IMR-90 (cell line): ENCODE data around the gene WDR70. TPM values are rescaled to one million over a fixed set of nuclear protein-coding genes. Genes with fewer than 3 reads are reported as not detected.

Experiments
- ATAC-seq: fragments of 200-7000 bp; cut with Tn5 transposase; 2 replicates; pipeline ENCODE4 v1.9.1; 2020; ENCODE audit warnings: low read depth, mild to moderate bottlenecking, moderate library complexity
- BruUV-seq: library from RNA; stranded (reverse); fragments of 400-500 nt; replicated peaks from 2 replicates; lab custom pipeline; 2021; lab: Mats Ljungman, UMichigan
- CTCF ChIA-PET: fragments of 300-600 bp; formaldehyde crosslinking; extraction: SDS; loops from one replicate; lab custom pipeline; 2021; ENCODE audit warnings: antibody characterized with exemption; lab: Yijun Ruan, JAX
- POLR2A ChIA-PET: fragments of 300-600 bp; sonication (Branson Sonifier 250); formaldehyde crosslinking; loops from one replicate; lab custom pipeline; 2022; ENCODE audit warnings: antibody characterized with exemption; ENCODE audit not compliant: unreplicated experiment; lab: Charles Lee
- DNase-seq: peaks from one replicate; pipeline ENCODE4 v3.0.0; 2013
- H2AFZ ChIP-seq: replicated peaks from 2 replicates; pipeline ENCODE3; 2013; ENCODE audit warnings: low read length, mild to moderate bottlenecking; ENCODE audit not compliant: poor library complexity
- H2AK5ac ChIP-seq: 2 replicates; pipeline ENCODE4 v1.6.1; 2013; ENCODE audit warnings: low read depth, low read length, inconsistent platforms
- H2AK9ac ChIP-seq: replicated peaks from 2 replicates; pipeline ENCODE3; 2013; ENCODE audit warnings: mild to moderate bottlenecking, low read depth, low read length, moderate library complexity; ENCODE audit not compliant: poor library complexity
- H2BK120ac ChIP-seq: 2 replicates; pipeline ENCODE4 v1.6.1; 2013; ENCODE audit warnings: low read depth, low read length, inconsistent platforms
- H2BK15ac ChIP-seq: 3 replicates; pipeline ENCODE4 v1.6.1; 2013; ENCODE audit warnings: low read depth, low read length, inconsistent platforms
- H2BK20ac ChIP-seq: 2 replicates; pipeline ENCODE4 v1.6.1; 2013; ENCODE audit warnings: low read depth, mild to moderate bottlenecking, inconsistent platforms, low read length, moderate library complexity
- H2BK5ac ChIP-seq: 2 replicates; pipeline ENCODE4 v1.6.1; 2013; ENCODE audit warnings: mild to moderate bottlenecking, low read depth, low read length, inconsistent platforms; ENCODE audit not compliant: poor library complexity, severe bottlenecking
- H3K14ac ChIP-seq: replicated peaks from 2 replicates; pipeline ENCODE4 v1.6.1; 2013; ENCODE audit warnings: low read depth, low read length, inconsistent platforms
- H3K18ac ChIP-seq: 2 replicates; pipeline ENCODE4 v1.6.1; 2013; ENCODE audit warnings: low read depth, low read length, control low read depth
- H3K23ac ChIP-seq: 2 replicates; pipeline ENCODE4 v1.6.1; 2013; ENCODE audit warnings: low read depth, low read length, inconsistent platforms
- H3K27ac ChIP-seq: 2 replicates; pipeline ENCODE4 v1.5.1; 2013; ENCODE audit warnings: mild to moderate bottlenecking, control low read depth, low read length; ENCODE audit not compliant: insufficient read depth
- H3K27me3 ChIP-seq: 2 replicates; pipeline ENCODE4 v1.6.1; 2013; ENCODE audit warnings: low read length; ENCODE audit not compliant: control insufficient read depth, insufficient read depth
- H3K36me3 ChIP-seq: 2 replicates; pipeline ENCODE4 v1.6.1; 2013; ENCODE audit warnings: low read length, mixed read lengths; ENCODE audit not compliant: control insufficient read depth, insufficient read depth
- H3K4ac ChIP-seq: 2 replicates; pipeline ENCODE4 v1.6.1; 2013; ENCODE audit warnings: low read depth, low read length, inconsistent platforms
- H3K4me1 ChIP-seq: 2 replicates; pipeline ENCODE4 v1.6.1; 2013; ENCODE audit warnings: low read length, mixed read lengths; ENCODE audit not compliant: control insufficient read depth, insufficient read depth
- H3K4me2 ChIP-seq: 2 replicates; pipeline ENCODE4 v1.6.1; 2013; ENCODE audit warnings: low read depth, mild to moderate bottlenecking, control low read depth, low read length, moderate library complexity
- H3K4me3 ChIP-seq: 2 replicates; pipeline ENCODE4 v1.5.1; 2013; ENCODE audit warnings: low read depth, mild to moderate bottlenecking, control low read depth, low read length, moderate library complexity; ENCODE audit not compliant: insufficient read depth
- H3K56ac ChIP-seq: 2 replicates; pipeline ENCODE4 v1.6.1; 2013; ENCODE audit warnings: low read length, inconsistent platforms; ENCODE audit not compliant: insufficient read depth; ENCODE audit errors: extremely low read depth
- H3K79me1 ChIP-seq, 2 experiments: 2 replicates each; pipeline ENCODE4 v1.6.1; 2013; ENCODE audit warnings: low read length in 2 of 2, inconsistent platforms in 1 of 2, low read depth in 1 of 2
- H3K9ac ChIP-seq: 2 replicates; pipeline ENCODE4 v1.6.1; 2013; ENCODE audit warnings: low read depth, low read length, control low read depth
- H3K9me1 ChIP-seq: 2 replicates; pipeline ENCODE4 v1.6.1; 2013; ENCODE audit warnings: low read length, inconsistent platforms; ENCODE audit not compliant: insufficient read depth
- H3K9me3 ChIP-seq: 2 replicates; pipeline ENCODE4 v1.6.1; 2013; ENCODE audit warnings: low read length; ENCODE audit not compliant: control insufficient read depth, insufficient read depth
- H4K20me1 ChIP-seq: 2 replicates; pipeline ENCODE4 v1.6.1; 2013; ENCODE audit warnings: low read length, inconsistent platforms; ENCODE audit not compliant: insufficient read depth
- H4K5ac ChIP-seq: 2 replicates; pipeline ENCODE4 v1.6.1; 2013; ENCODE audit warnings: mild to moderate bottlenecking, low read depth, low read length, control low read depth
- H4K8ac ChIP-seq, 2 experiments: 2 replicates each; pipeline ENCODE4 v1.6.1; 2013; ENCODE audit warnings: low read depth in 2 of 2, low read length in 2 of 2, control low read depth in 1 of 2, inconsistent platforms in 1 of 2
- H4K91ac ChIP-seq: 2 replicates; pipeline ENCODE4 v1.6.1; 2013; ENCODE audit warnings: low read depth, low read length, inconsistent platforms; ENCODE audit not compliant: insufficient read depth
- CEBPB ChIP-seq: IDR thresholded peaks from 2 replicates; pipeline ENCODE4 v1.6.1; 2012; ENCODE audit warnings: low read depth, low read length, improper control_type of control experiment
- CHD1 ChIP-seq: IDR thresholded peaks from 2 replicates; pipeline ENCODE4 v1.6.1; 2012; ENCODE audit warnings: low read depth, low read length, improper control_type of control experiment
- NFE2L2 ChIP-seq: fragments of 150-350 bp; IDR thresholded peaks from 2 replicates; pipeline ENCODE4 v1.6.1; 2016; ENCODE audit warnings: low read depth, mild to moderate bottlenecking, low read length
- RAD21 ChIP-seq: IDR thresholded peaks from 2 replicates; pipeline ENCODE4 v1.6.1; 2012; ENCODE audit warnings: low read length, improper control_type of control experiment
- SMC3 ChIP-seq: fragments of 150-350 bp; IDR thresholded peaks from 2 replicates; pipeline ENCODE4 v1.6.1; 2016; ENCODE audit warnings: low read depth, mild to moderate bottlenecking, antibody characterized with exemption, low read length, moderate library complexity
- dilution Hi-C: fragments of 300-500 bp; cut with HindIII; formaldehyde crosslinking; loops from one replicate; pipeline ENCODE4 v1.14.3; 2018; ENCODE audit warnings: low sequenced_read_pairs; ENCODE audit not compliant: unreplicated experiment
- in situ Hi-C: fragments of 300-500 bp; cut with MboI; formaldehyde crosslinking; loops from 3 replicates; pipeline ENCODE4 v1.14.3; 2019; ENCODE audit warnings: low sequenced_read_pairs, inconsistent platforms, mixed read lengths
- intact Hi-C: fragments of 100-400 bp; cut with micrococcal nuclease; formaldehyde crosslinking; loops from 2 replicates; pipeline ENCODE4 v1.10.0; 2022
- polyA plus RNA-seq, 3 experiments: library from polyadenylated mRNA; depleted of rRNA; stranded (reverse); fragments of >200 nt; gene quantifications; 2 replicates each; pipeline ENCODE4 v1.2.3, GENCODE V29; 2012; ENCODE audit warnings: low replicate concordance in 1 of 3
- total RNA-seq: library from RNA; depleted of rRNA; stranded (reverse); fragments of >200 nt; gene quantifications from 2 replicates; pipeline ENCODE4 v1.2.3, GENCODE V29; 2012
- TF ChIP-seq, protein P1 (sequence below): fragments of 150-350 bp; IDR thresholded peaks from 2 replicates; pipeline ENCODE4 v1.6.1; 2017; ENCODE audit warnings: mild to moderate bottlenecking, antibody characterized with exemption, low read length, low read depth
- TF ChIP-seq, protein P2 (sequence below): fragments of 150-350 bp; IDR thresholded peaks from 2 replicates; pipeline ENCODE4 v1.6.1; 2016; ENCODE audit warnings: low read depth, mild to moderate bottlenecking, low read length, moderate library complexity, borderline replicate concordance

WDR70 gene
- total and polyA plus RNA-seq, 2 of the 4 experiments (the other 2 are of a cell fraction) = 16.7 to 29.9 TPM

DNA sequence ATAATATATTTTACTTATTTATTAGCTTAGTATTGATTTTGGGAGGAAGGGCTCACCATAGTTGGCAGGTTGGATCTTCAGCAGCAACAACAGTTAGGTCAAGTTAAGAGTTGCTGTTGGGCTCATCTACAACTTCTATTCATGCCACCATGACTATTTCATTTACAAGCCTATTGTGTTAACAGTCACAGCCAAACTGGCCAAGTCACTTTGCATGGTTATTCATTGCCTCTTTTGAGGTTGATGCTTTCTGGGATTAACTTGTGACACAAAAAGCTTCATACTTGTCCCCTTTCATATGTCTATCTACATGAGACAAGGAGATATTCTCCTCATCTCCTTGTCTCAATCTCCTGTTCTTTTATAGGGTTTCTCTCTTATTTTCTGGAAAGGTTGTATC lies 98.3 kb downstream of the WDR70 start:
- in situ Hi-C loops = no loop called here
- no TSS peak for BruUV-seq
- ChIA-PET POLR2A (no interaction called here), CTCF (no interaction called here)
- Histone ChIP-seq H3K4me3 (no peak overlapping the region), H3K27me3 (no peaks in the 10 kb centered on the region), H2BK5ac (no peak overlapping the region), H4K20me1 (no peaks in the 10 kb centered on the region), H3K79me1 (peaks cover 0 to 3% of the 10 kb centered on the region in 2 experiments; a peak in 2 of 4 replicates), H2BK15ac (no peak overlapping the region), H3K27ac (no peak overlapping the region), H3K18ac (no peak overlapping the region), H4K8ac (no peak overlapping the region), H4K5ac (no peak overlapping the region), H2AK9ac (no peak overlapping the region), H2BK120ac (no peak overlapping the region), H3K4me2 (no peak overlapping the region), H3K56ac (no peak overlapping the region), H3K9me3 (peaks cover 2% of the 10 kb centered on the region; the same call in 1 of the 2 replicates), H3K14ac (no peak overlapping the region), H3K36me3 (peaks cover 5% of the 10 kb centered on the region), H2BK20ac (no peak overlapping the region), H3K9me1 (no peaks in the 10 kb centered on the region), H4K91ac (no peak overlapping the region), H3K4ac (no peak overlapping the region), H2AK5ac (no peak overlapping the region), H3K23ac (no peak overlapping the region), H3K9ac (no peak overlapping the region), H3K4me1 (no peaks in the 10 kb centered on the region), H2AFZ (no peak overlapping the region)
- intact Hi-C loops = no loop called here
- dilution Hi-C loops = no loop called here
- DNase-seq (no peak), ATAC-seq (no peak)
- TF ChIP-seq NFE2L2 (no peak), CHD1 (no peak), CEBPB (no peak), RAD21 (no peak), SMC3 (no peak)
- TF ChIP-seq, protein P1, sequence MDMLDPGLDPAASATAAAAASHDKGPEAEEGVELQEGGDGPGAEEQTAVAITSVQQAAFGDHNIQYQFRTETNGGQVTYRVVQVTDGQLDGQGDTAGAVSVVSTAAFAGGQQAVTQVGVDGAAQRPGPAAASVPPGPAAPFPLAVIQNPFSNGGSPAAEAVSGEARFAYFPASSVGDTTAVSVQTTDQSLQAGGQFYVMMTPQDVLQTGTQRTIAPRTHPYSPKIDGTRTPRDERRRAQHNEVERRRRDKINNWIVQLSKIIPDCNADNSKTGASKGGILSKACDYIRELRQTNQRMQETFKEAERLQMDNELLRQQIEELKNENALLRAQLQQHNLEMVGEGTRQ = no peak
- TF ChIP-seq, protein P2, sequence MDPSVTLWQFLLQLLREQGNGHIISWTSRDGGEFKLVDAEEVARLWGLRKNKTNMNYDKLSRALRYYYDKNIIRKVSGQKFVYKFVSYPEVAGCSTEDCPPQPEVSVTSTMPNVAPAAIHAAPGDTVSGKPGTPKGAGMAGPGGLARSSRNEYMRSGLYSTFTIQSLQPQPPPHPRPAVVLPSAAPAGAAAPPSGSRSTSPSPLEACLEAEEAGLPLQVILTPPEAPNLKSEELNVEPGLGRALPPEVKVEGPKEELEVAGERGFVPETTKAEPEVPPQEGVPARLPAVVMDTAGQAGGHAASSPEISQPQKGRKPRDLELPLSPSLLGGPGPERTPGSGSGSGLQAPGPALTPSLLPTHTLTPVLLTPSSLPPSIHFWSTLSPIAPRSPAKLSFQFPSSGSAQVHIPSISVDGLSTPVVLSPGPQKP = no peak
